ENCODE data around the gene NPC2. TPM values are rescaled to one million over a fixed set of nuclear protein-coding genes. Genes with fewer than 3 reads are reported as not detected.

The NPC2 gene
- total RNA-seq, 1 experiment from 2014 or later = 137 TPM

- Mint-ChIP-seq H3K27ac (peak overlapping the region; percentile 7 to 64 (median 11); a peak in 4 of 7 replicates), H3K4me1 (peaks cover 2 to 11% of the 10 kb centered on the region in 2 experiments), H3K9me3 (no peaks in the 10 kb centered on the region), H3K36me3 (ENCODE audit: insufficient read depth in 1 of 3, low read depth in 3 of 3) (peaks cover 3 to 16% (median 6%) of the 10 kb centered on the region in 3 experiments; a peak in 6 of 7 replicates), H3K4me3 (no peak overlapping the region), H3K27me3 (ENCODE audit: low read depth) (no peaks in the 10 kb centered on the region)
- no peak overlapping the region for H3K27ac ChIP-seq (ENCODE audit: insufficient read length, low read depth, low read length)
- no peaks in the 10 kb centered on the region for H3K4me1 ChIP-seq (ENCODE audit: insufficient read depth, low read length)
- H3K4ac ChIP-seq (ENCODE audit: low read depth, low read length) = no peak overlapping the region
- no peaks in the 10 kb centered on the region for H3K27me3 ChIP-seq (ENCODE audit: insufficient read depth, low read length)
- no CpG with 5 or more reads among the region's 3 CpGs for WGBS (ENCODE audit: extremely low coverage, insufficient read length, low lambda C conversion rate)
- no peak overlapping the region for H3K18ac ChIP-seq (ENCODE audit: insufficient read length, low read depth, low read length)
- H3K14ac ChIP-seq (ENCODE audit: insufficient read depth, low read length) = no peak overlapping the region
- no peak overlapping the region for H3T11ph ChIP-seq (ENCODE audit: low read length)
- no peak overlapping the region for H3K9ac ChIP-seq (ENCODE audit: extremely low read depth, insufficient read length, low read length)
- H2BK12ac ChIP-seq (ENCODE audit: insufficient read length, low read depth, low read length) = no peak overlapping the region
- H4K20me1 ChIP-seq (ENCODE audit: control insufficient read depth, insufficient read depth, insufficient read length) = no peaks in the 10 kb centered on the region
- no peak overlapping the region for H3K4me2 ChIP-seq (ENCODE audit: insufficient read depth, insufficient read length, low read length)
- no peak overlapping the region for H2BK20ac ChIP-seq (ENCODE audit: low read depth, low read length, poor library complexity, severe bottlenecking)
- no peaks in the 10 kb centered on the region for H3K9me3 ChIP-seq (ENCODE audit: control insufficient read depth, low read depth, low read length)
- no peak overlapping the region for H4K8ac ChIP-seq (replicated peaks; ENCODE audit: insufficient read length, low read depth, low read length)
- H4K91ac ChIP-seq (ENCODE audit: insufficient read length, low read depth, low read length) = no peak overlapping the region
- no peak for TF ChIP-seq CTCF (conservative IDR thresholded peaks at IDR 0.05)
- DNase-seq = no peak
- H2AK5ac ChIP-seq (ENCODE audit: insufficient read length, low read length) = no peak overlapping the region
- H2BK120ac ChIP-seq (ENCODE audit: low read depth, low read length, poor library complexity, severe bottlenecking) = no peak overlapping the region
- no peak overlapping the region for H2AFZ ChIP-seq (ENCODE audit: low read length)
- no peak overlapping the region for H4K5ac ChIP-seq (ENCODE audit: insufficient read length, low read depth, low read length)
- no peak overlapping the region for H2BK5ac ChIP-seq (ENCODE audit: insufficient read length, low read length)
- no peaks in the 10 kb centered on the region for H3K79me1 ChIP-seq (ENCODE audit: insufficient read depth, low read depth, low read length, poor library complexity, severe bottlenecking)
- no peak overlapping the region for H3K23ac ChIP-seq (ENCODE audit: insufficient read length, low read depth, low read length)
- H3K56ac ChIP-seq (ENCODE audit: insufficient read length, low read depth, low read length) = no peak overlapping the region
- H3K79me2 ChIP-seq (ENCODE audit: insufficient read depth, low read length) = no peaks in the 10 kb centered on the region
- H2BK15ac ChIP-seq (ENCODE audit: low read depth, low read length) = no peak overlapping the region
- H3K23me2 ChIP-seq (ENCODE audit: insufficient read length, low read depth, low read length, poor library complexity, severe bottlenecking) = no peaks in the 10 kb centered on the region
These were observed 24.6 kb downstream of the NPC2 start for GRCh38 chr14:74468513-74468912.
